NCI-H128 (cell line): ENCODE data around the gene NHLH1.

Source experiments
- DNase-seq: peaks from one replicate; lab custom pipeline; 2025; ENCODE audit not compliant: unreplicated experiment; lab: John Stamatoyannopoulos, UW

Gene NHLH1

GRCh38 chr1:160358073-160358472 lies 8.8 kb upstream of the NHLH1 start:
- DNase-seq, result no peak

GRCh38 chr1:160359559-160360226 lies 7.2 kb upstream of the NHLH1 start:
- no peak for DNase-seq

GRCh38 chr1:160360227-160360695 lies 6.6 kb upstream of the NHLH1 start:
- no peak for DNase-seq

- no peak for DNase-seq
Observed at GRCh38 chr1:160361199-160361598, 5.7 kb upstream of the NHLH1 start.

- DNase-seq, result no peak
Observed at GRCh38 chr1:160361814-160362167, 5.1 kb upstream of the NHLH1 start.

GRCh38 chr1:160362168-160362957 lies 4.5 kb upstream of the NHLH1 start:
- DNase-seq, result no peak

- no peak for DNase-seq
Observed at GRCh38 chr1:160363010-160363409, 3.9 kb upstream of the NHLH1 start.

GRCh38 chr1:160363951-160364735 lies 2.7 kb upstream of the NHLH1 start:
- DNase-seq, result no peak

GRCh38 chr1:160365325-160365724 lies 1.5 kb upstream of the NHLH1 start:
- DNase-seq, result no peak

GRCh38 chr1:160367516-160367900 lies 637 bp downstream of the NHLH1 start:
- DNase-seq, result no peak

- no peak for DNase-seq
Observed at GRCh38 chr1:160367934-160368923, 1.4 kb downstream of the NHLH1 start.

- DNase-seq, result no peak
Observed at GRCh38 chr1:160369087-160369486, 2.2 kb downstream of the NHLH1 start.

- no peak for DNase-seq
Observed at GRCh38 chr1:160370561-160371345, 3.9 kb downstream of the NHLH1 start.

GRCh38 chr1:160371346-160371631 lies 4.4 kb downstream of the NHLH1 start:
- no peak for DNase-seq

- DNase-seq, result no peak
Observed at GRCh38 chr1:160371756-160372155, 4.9 kb downstream of the NHLH1 start.

GRCh38 chr1:160373696-160374095 lies 6.8 kb downstream of the NHLH1 start:
- DNase-seq, result no peak

- no peak for DNase-seq
Observed at GRCh38 chr1:160374306-160375110, 7.6 kb downstream of the NHLH1 start.

GRCh38 chr1:160375788-160376524 lies 9.1 kb downstream of the NHLH1 start:
- DNase-seq, result no peak
